ENCODE data around the gene BHMT2. TPM values are rescaled to one million over a fixed set of nuclear protein-coding genes. Genes with fewer than 3 reads are reported as not detected.

Gene BHMT2
- total and polyA plus RNA-seq, 2 of the 13 experiments (the other 11 are each of a cell fraction or from before 2014, with no cell fraction given), result 13.8 to 18.8 TPM

DNA sequence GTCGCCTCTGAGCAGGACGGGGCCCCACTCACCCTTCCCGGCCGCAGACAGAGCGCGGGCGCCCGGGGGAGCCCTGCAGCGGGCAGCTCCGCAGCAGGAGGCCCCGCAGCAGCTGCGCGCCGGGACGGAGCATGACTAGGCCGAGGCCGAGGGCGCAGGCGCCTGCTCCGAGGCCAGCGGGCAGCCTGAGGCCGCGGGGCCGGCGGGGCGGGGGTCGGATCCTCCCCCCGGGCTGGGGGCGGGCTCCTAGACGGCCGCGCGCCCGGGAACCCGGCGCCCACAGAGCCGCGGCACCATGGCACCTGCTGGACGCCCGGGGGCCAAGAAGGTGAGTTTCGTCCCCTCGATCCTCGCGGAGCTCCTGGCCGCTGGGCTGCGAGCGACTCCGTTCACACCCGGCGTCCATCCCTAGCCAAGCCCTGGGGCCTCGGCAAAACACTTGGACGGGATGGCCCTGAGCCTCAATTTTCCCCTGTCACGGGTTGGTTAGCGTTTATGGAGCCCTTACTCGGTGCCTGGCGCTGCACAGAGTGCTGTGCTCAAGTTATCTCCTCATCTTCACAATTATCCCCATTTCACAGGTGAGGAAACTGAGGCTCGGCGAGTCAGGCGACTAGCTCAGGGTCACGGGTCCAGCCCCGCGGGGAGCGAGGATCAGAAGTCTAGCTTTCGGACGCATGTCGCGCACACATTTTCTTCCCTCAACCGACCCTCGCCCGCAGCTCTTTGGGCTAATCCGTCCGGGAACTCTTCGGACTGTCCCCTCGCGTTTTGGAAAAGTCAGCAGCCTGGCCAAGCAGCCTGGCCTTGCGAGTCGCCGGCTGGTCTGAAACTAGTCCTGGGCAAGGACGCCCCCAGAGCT, at the start of gene BHMT2, which contains the start of gene DMGDH (continued):
- TF ChIP-seq CHD4 (IDR thresholded peaks at IDR 0.05; ENCODE audit: borderline replicate concordance, low read length), result peak; percentile 96
- TF ChIP-seq ZNF17 (CRISPR knock-in tag; IDR thresholded peaks at IDR 0.05), result no peak
- TF ChIP-seq REPIN1 (CRISPR knock-in tag; IDR thresholded peaks at IDR 0.05; ENCODE audit: borderline replicate concordance, low read depth), result no peak
- TF ChIP-seq SP1 (IDR thresholded peaks at IDR 0.05), result no peak
- no peak for TF ChIP-seq SP1 (CRISPR knock-in tag; IDR thresholded peaks at IDR 0.05)
- TF ChIP-seq, protein P1, sequence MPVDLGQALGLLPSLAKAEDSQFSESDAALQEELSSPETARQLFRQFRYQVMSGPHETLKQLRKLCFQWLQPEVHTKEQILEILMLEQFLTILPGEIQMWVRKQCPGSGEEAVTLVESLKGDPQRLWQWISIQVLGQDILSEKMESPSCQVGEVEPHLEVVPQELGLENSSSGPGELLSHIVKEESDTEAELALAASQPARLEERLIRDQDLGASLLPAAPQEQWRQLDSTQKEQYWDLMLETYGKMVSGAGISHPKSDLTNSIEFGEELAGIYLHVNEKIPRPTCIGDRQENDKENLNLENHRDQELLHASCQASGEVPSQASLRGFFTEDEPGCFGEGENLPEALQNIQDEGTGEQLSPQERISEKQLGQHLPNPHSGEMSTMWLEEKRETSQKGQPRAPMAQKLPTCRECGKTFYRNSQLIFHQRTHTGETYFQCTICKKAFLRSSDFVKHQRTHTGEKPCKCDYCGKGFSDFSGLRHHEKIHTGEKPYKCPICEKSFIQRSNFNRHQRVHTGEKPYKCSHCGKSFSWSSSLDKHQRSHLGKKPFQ (CRISPR knock-in tag; IDR thresholded peaks at IDR 0.05; ENCODE audit: insufficient replicate concordance), result no peak
- TF ChIP-seq WIZ (CRISPR knock-in tag; IDR thresholded peaks at IDR 0.05), result no peak
- no peak for TF ChIP-seq ZNF574 (CRISPR knock-in tag; IDR thresholded peaks at IDR 0.05)
- no peak for TF ChIP-seq MNT (IDR thresholded peaks at IDR 0.05)
- TF ChIP-seq, protein P2, sequence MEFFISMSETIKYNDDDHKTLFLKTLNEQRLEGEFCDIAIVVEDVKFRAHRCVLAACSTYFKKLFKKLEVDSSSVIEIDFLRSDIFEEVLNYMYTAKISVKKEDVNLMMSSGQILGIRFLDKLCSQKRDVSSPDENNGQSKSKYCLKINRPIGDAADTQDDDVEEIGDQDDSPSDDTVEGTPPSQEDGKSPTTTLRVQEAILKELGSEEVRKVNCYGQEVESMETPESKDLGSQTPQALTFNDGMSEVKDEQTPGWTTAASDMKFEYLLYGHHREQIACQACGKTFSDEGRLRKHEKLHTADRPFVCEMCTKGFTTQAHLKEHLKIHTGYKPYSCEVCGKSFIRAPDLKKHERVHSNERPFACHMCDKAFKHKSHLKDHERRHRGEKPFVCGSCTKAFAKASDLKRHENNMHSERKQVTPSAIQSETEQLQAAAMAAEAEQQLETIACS (CRISPR knock-in tag; IDR thresholded peaks at IDR 0.05), result peak; percentile 40; the same call in 1 of the 2 replicates
- peak; percentile 71; the same call in 1 of the 2 replicates for TF ChIP-seq ZNF691 (CRISPR knock-in tag; IDR thresholded peaks at IDR 0.05; ENCODE audit: borderline replicate concordance, low read depth)
- TF ChIP-seq ZNF687 (CRISPR knock-in tag; IDR thresholded peaks at IDR 0.05), result peak; percentile 88
- no peak for TF ChIP-seq ZNF652 (CRISPR knock-in tag; IDR thresholded peaks at IDR 0.05; ENCODE audit: borderline replicate concordance, low read depth)
- TF ChIP-seq CBX5 (CRISPR knock-in tag; IDR thresholded peaks at IDR 0.05; ENCODE audit: borderline replicate concordance), result 0 out of 2 replicates have a peak, but pooled peaks have one; percentile 56
- no peak for TF ChIP-seq PHF5A (CRISPR knock-in tag; IDR thresholded peaks at IDR 0.05; ENCODE audit: low read depth, unreplicated experiment)
- TF ChIP-seq ZNF33B (CRISPR knock-in tag; IDR thresholded peaks at IDR 0.05), result no peak
